RPMI7951 (cell line): Measurements from ENCODE around the gene NXPH1. TPM values are rescaled to one million over a fixed set of nuclear protein-coding genes. Genes with fewer than 3 reads are reported as not detected.

Source experiments
- DNase-seq: peaks from one replicate; pipeline ENCODE4 v3.0.0-alpha.2; 2012; ENCODE audit warnings: low read depth
- total RNA-seq: library from RNA; depleted of rRNA; stranded (reverse); fragments of >200 nt; shearing (Covaris generic); gene quantifications from 2 replicates; pipeline ENCODE4 v1.2.3, GENCODE V29; 2014

NXPH1 gene
- total RNA-seq, 1 experiment from 2014 or later = not detected

- no peak for DNase-seq
Observed at GRCh38 chr7:8594115-8594514, 160.7 kb downstream of the NXPH1 start.

DNA sequence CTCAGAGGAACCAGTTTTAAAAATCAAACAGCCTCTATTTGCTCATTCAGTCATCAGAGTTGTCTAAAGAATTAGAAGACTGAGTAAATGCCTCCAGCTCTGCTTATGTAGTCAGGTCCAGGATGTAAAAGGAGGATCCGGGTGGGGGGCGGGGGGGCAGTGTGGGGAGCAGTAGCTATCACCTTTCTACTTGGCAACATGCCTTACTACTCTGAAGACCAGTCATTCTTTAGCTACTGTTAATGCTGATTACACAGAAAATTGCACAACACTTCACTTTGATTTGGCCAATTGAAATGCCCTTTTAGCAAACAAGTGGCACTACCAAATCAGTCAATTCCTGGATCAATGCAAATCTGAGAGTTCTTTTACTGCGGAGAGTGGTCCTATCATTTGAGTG, 164.2 kb downstream of the NXPH1 start:
- DNase-seq = no peak

DNA sequence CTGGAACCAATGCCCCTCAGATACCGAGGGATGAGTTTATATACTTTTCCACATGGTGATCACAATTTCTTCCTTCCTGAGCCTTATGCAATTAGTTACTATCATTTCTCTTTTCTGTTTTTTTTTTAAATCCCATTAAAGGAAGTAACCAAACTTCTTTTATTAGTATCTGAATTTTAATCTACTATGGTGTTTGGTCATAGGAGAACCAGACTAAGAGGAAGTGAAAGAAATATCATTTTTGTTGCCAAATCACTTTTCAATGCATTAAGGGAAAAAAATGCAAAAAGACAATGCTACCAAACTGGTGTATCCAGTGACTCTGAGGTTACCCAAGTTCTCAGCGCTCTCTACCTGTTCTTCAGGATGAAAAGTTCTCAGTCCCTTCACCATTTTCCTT, 167.7 kb downstream of the NXPH1 start:
- DNase-seq = no peak

DNA sequence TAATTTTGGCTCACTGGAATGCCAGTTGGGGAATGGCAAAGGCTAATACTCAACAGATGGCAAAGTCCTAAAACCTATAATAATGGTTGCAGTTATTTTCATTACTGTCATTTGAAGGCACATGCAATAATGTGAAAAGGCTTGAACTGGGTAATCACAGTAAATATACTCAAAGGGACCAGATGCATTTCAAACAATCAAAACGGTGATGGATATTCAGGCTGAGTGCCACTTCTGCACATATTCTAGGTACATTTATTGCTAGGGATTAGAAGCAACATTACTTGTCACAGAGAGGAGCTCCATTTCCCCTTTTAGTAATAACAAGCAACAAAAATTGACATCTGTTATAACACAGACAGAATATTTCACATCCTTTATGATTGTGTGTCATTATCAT, 171.8 kb downstream of the NXPH1 start:
- no peak for DNase-seq

- DNase-seq = no peak
Observed at GRCh38 chr7:8612584-8612983, 179.2 kb downstream of the NXPH1 start.

DNA sequence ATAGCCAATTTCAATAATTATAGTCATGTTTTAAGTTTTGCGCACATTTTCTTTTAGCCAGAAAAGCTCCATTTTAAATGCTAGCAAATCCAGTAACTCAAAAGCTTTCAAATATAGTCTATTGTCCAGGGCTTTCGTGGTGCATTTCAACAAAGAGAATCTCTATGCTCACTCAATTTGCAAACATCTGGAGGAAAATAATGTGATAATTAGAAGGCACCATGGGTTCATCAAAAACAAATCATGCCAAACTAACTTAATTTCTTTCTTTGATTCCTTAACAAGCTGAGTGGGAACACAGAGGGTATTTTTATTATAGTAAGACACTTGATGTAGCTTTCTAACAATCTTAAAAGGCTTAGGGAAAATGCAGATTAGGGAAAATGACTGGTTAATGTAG, 179.8 kb downstream of the NXPH1 start:
- no peak for DNase-seq

DNA sequence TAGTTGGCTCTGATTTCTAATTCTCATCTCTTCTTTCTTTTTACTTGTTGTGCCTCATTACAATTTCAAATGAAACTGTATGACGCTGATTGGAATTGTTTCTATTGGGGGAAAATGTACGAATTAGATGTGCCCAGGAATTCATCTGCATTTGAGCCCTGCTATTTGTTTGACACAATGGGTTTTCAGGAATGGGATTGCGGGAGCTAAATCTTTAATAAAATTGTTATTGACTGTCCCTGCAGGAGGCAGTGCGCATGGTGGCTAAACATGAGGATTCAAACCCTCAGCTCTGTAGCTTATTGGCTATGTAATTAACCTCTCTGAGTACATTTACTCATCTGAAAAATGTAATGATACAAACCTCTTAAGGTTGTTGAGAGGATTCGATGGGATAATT, 181.6 kb downstream of the NXPH1 start:
- DNase-seq = no peak

- no peak for DNase-seq
Observed at GRCh38 chr7:8618441-8619070, 185.1 kb downstream of the NXPH1 start.

DNA sequence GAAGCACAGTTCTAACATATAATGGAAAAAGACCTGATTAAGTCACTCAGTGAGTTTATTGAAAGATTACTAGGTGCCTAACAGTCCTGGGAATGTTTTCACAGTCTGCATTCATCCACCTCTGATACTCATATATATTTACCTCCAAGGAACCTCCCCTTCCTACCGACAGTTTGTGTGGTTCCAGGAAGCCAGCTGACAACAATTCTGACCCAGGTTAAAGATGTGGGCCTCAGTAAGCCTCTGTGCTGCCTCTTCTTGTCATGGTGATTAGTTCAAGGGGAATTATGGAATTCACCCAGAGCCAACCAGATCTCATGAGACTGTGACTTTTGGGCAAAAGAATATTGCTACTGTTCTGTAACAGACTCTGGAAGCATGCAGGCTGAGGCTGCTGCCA, 186.8 kb downstream of the NXPH1 start:
- no peak for DNase-seq

- DNase-seq = no peak
Observed at GRCh38 chr7:8625612-8626011, 192.2 kb downstream of the NXPH1 start.

DNA sequence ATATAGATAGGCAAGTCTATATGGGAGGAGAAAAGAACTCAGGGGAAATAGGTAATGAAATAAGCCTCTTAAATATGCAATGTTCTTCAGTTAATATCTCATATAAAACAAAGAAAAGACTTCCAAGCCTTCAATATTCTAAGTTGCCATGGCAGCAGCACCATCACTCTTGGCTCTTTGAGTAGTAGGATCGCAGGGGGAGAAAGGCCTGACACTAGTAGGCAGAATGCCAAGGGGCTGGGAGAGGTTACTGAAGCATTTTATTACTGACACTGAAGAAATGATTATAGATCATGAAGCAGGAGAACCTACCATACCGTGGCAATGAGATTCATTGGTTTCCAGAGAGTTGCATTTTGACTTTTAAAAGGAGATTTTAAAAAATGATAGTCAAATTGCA, 193.9 kb downstream of the NXPH1 start:
- DNase-seq = no peak

GRCh38 chr7:8628656-8629055, 195.2 kb downstream of the NXPH1 start:
- DNase-seq = no peak

DNA sequence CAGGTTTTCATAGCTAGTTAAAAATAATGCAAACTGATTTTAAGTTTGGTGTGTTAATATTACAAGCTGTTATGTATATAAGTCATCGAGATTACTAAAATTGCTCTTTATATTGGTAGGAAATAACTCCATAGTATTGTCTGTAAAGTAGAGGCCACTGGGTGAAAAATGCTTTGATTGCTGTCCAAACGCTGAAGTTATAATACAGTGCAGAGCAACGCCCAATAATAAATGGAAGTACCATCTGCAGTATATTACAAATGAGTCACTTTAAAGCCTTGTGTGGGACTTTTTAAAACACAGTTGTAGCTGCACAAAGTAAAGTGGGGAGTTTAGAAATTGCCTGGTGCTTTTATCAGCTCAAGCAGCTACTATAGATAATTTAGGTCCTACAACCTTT, 196.1 kb downstream of the NXPH1 start:
- no peak for DNase-seq

DNA sequence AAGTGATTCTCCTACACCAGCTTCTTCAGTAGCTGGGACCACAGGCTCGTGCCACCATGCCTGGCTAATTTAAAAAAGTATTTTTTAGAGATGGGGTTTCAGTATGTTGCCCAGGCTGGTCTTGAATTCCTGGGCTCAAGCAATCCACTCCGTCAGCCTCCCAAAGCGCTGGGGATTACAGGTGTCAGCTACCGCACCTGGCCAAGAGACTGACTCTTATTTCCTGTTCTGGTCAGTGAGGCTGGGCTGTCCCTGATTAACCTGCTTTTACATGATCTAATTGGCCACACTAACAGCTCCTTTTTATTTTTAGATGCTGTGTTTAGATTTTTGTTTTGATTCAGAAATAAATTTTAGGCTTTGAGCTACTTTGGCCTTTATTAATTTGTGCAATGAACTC, 203.9 kb downstream of the NXPH1 start:
- no peak for DNase-seq

- no peak for DNase-seq
Observed at GRCh38 chr7:8638076-8638475, 204.7 kb downstream of the NXPH1 start.

DNA sequence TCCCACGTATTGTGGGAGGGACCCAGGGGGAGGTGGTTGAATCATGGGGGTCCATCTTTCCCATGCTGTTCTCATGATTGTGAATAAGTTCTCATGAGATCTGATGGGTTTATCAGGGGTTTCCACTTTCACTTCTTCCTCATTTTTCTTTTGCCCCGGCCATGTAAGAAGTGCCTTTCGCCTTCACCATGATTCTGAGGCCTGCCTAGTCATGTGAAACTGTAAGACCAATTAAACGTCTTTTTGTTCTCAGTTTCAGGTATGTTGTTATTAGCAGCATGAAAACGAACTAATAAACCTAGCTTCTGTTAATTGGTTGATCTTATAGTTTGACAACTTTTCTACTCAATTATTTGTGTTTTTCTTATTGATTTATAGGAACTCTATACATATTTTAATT, 206.3 kb downstream of the NXPH1 start:
- no peak for DNase-seq

DNA sequence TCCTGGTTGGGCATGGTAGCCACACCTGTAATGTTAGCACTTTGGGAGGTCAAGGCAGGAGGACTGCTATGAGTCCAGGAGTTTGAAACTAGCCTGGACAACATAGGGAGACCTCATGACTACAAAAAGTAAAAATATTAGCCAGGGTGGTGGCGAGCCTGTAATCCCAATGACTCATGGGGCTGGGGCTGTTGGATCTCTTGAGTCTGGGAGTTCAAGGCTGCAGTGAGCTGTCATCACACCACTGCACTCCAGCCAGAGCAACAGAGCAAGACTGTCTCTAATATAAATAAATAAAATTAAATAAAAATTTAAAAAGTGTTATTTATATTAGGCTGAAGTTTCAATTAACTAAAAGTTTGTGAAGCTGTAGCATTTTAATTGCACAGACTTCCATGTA, 207.3 kb downstream of the NXPH1 start:
- no peak for DNase-seq

DNA sequence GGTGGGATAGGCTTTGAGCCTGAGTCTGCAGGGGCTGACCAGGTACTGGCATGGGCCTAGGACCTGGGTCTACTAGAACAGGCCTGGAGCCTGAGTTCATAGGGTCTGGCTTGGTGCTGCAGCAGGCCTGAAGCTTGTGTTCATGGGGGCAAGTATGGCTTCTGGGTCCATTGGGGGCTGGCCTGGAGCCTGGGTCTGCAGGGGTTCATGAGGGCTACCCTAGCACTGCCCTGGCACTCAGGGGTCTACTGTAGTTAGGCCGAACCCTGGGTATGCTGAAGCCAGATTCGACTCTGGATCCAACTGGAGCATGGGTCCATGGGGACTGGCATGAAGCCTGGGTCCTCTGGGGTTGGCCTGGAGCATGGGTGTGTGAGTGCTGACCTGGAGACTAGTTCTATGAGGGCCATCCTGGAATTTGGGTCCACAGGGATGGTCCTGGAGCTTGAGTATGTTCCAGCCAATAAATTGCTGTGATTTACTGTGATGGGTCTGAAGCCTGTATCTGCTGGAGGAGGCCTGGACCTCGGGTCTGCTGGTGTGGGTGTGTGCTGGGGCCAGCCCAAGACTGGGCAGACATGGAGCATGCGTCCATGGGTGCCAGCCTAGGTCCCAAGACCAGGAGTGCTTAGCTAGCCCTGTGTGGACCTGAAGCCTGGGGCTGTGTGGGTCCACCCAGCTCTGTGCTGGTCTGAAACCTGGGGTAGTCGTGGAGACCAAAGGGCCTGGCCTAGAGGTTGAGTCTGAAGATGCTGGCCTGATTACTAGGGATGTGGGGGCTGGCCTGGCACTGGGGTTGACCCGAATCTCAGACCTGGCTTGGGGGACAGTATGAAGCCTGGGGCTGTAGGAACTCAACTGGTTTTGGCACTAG, 235.5 kb downstream of the NXPH1 start:
- no peak for DNase-seq

GRCh38 chr7:8669501-8669851, 236.1 kb downstream of the NXPH1 start:
- no peak for DNase-seq

GRCh38 chr7:8684426-8684825, 251.0 kb downstream of the NXPH1 start:
- no peak for DNase-seq

- DNase-seq = no peak
Observed at GRCh38 chr7:8699875-8700624, 266.6 kb downstream of the NXPH1 start.

DNA sequence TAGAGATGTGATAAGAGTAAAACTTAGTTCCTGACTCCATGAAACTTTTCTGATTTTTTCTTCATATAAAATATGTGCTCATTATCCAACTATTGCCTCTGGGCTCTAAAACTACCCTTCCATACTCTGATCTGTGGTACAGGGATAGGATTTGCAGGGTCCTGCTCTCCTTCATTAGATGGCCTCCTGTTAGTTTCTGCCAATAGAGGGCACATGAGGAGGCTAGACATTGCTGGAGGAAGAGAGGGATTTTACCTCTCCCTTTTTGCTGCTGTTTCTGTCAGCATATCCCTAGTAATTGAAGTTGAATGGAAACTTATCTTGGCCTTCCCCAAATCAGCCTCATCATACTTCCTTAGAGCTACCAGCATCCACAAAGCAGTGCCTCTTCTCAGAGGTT, 269.4 kb downstream of the NXPH1 start:
- DNase-seq = no peak

DNA sequence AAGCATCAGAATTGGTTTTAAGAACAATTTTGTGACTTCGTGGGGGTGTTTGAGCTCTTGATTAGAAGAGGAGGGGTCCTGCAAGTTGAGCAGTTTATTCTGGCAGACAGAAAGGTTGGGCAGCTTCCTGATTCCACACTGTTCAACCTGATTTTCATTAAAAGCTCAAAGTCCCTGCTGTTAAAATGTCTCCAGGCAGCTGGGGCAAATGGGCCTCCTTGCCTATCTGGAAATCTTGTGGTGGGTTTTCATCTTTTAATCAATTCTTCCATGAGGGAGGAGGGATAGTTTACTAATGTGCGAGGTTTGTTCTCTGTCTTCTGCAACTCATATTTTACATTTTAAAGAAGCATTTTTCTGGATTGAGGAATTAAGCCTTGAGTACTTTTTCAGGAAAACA, 276.7 kb downstream of the NXPH1 start:
- no peak for DNase-seq
